Epithelial cell of proximal tubule (primary cell): ENCODE results near the gene ZNF606. TPM values are rescaled to one million over a fixed set of nuclear protein-coding genes. Genes with fewer than 3 reads are reported as not detected.

Experiments
- DNase-seq: peaks from one replicate; pipeline ENCODE4 v3.0.0-alpha.2; 2011; ENCODE audit warnings: low read depth
- H3K4me3 ChIP-seq: 2 replicates; pipeline ENCODE4 v1.5.1; 2011; ENCODE audit warnings: low read depth, mild to moderate bottlenecking, low read length
- total RNA-seq: library from RNA; depleted of rRNA; stranded (reverse); fragments of >200 nt; gene quantifications from 2 replicates; pipeline ENCODE4 v1.2.3, GENCODE V29; 2015
- TF ChIP-seq, protein P1 (sequence below): conservative IDR thresholded peaks from 2 replicates; pipeline ENCODE4 v1.5.1; 2012; ENCODE audit warnings: low read depth, mild to moderate bottlenecking, low read length

The ZNF606 gene
- total RNA-seq, 1 donor from 2014 or later, result 23.6 TPM

DNA sequence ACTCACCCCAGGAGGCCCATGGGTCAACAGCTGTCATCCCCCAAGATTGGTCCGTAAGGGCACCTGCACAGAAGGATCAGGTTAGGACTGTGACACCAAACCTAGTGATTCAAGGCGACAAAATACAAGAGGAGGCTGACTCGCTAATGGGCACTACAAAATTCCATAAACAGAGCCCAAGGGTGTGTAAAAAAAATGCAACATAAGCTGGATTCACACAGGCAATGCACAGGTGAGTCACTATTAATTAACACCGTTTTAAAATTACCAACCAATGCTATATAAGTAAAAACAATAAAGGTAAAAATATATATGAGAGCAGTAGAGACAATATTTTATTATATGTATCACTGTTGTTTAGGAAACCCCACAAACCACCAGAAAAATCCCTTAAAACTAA, 1.9 kb downstream of the ZNF606 start:
- DNase-seq, result no peak
- TF ChIP-seq, protein P1, sequence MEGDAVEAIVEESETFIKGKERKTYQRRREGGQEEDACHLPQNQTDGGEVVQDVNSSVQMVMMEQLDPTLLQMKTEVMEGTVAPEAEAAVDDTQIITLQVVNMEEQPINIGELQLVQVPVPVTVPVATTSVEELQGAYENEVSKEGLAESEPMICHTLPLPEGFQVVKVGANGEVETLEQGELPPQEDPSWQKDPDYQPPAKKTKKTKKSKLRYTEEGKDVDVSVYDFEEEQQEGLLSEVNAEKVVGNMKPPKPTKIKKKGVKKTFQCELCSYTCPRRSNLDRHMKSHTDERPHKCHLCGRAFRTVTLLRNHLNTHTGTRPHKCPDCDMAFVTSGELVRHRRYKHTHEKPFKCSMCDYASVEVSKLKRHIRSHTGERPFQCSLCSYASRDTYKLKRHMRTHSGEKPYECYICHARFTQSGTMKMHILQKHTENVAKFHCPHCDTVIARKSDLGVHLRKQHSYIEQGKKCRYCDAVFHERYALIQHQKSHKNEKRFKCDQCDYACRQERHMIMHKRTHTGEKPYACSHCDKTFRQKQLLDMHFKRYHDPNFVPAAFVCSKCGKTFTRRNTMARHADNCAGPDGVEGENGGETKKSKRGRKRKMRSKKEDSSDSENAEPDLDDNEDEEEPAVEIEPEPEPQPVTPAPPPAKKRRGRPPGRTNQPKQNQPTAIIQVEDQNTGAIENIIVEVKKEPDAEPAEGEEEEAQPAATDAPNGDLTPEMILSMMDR, result no peak
- no peak overlapping the region for H3K4me3 ChIP-seq

DNA sequence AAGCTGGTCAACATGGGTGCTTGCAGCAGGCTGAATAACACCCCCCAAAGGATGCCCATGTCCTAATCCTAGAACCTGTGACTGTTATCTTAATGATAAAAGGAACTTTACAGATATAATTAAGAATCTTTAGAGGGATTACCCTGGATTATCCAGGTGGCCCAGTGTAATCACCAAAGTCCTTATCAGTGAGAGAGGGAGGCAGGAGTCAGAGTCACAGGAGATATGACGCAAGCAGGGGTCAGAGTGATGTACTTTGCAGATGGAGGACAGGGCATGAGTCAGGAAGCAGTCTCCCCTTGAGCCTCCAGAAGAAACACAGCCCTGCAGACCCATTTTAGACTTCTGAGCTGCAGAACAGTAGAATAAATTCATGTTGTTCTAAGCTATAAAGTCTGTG, 9.8 kb downstream of the ZNF606 start:
- DNase-seq, result no peak
- TF ChIP-seq, protein P1, result no peak
- H3K4me3 ChIP-seq, result no peak overlapping the region

DNA sequence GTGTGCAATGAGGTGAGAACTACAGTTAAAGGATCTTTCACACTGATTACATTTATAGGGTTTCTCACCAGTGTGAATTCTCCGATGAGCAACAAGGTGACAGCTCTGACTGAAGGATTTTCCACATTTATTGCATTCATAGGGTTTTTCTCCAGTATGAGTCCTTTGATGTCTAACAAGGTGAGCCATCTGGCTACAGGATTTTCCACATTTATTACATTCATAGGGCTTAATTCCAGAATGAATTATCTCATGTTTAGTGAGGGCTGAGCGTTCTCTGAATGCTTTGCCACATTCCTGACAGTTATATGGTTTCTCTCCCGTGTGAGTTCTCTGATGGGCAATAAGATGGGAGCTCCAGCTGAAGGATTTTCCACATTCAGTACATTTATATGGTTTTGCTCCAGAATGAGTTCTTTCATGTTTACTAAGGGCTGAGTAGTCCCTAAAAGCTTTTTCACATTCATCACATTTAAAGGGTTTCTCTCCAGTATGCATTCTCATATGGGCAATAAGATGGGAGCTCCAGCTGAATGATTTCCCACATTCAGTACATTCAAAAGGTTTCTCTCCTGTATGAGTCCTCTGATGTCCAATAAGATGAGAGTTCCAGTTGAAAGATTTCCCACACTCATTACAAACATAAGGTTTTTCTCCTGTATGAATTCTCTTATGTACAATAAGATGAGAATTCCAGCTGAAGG, 23.9 kb downstream of the ZNF606 start:
- no peak overlapping the region for H3K4me3 ChIP-seq
- TF ChIP-seq, protein P1, result no peak
- no peak for DNase-seq

DNA sequence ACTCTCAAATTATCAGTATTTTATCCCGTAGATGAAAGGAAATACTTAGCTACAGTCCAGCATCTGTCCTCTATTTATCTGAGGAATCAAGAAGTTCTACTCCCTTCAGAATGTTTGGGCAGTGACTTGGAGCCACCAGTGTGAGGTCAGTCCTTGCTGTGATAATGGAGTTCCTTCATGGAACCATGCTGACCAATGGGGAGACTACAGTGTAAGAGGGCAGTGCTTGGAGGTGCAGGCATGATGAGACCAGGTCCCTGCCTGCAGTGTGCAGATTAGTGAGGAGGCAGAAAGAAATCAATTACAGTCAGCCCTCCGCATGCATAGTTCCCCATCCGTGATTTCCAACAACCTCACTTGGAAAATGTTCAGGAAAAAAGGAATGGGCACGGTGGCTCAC, 28.2 kb downstream of the ZNF606 start, which contains the start of gene C19orf18:
Gene C19orf18 (minus strand): TSS at position 101 of the 400 bp plus-strand sequence. CDS start 102 bp downstream, outside the sequence.
- no peak for DNase-seq
- TF ChIP-seq, protein P1, result no peak
- no peak within 1 kb of the TSS for H3K4me3 ChIP-seq

DNA sequence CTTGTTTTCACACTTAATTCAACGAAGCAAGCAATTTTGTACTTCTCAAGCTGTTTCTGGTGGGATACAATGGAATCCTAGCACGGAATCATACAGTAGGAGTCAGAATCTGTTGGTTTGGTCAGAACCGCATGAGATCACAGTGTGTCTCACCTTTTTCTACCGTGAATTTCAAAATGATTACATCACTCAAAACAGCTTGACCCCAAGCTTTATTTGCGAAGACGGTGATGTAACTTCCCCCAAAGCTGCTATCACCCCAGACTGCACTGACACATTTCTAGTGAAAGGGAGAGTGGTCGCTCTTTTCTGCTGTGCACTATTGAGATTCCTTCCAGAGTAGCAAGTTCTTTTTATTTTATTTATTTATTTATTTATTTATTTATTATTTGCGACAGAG, 37.9 kb downstream of the ZNF606 start:
- DNase-seq, result no peak
- no peak overlapping the region for H3K4me3 ChIP-seq

DNA sequence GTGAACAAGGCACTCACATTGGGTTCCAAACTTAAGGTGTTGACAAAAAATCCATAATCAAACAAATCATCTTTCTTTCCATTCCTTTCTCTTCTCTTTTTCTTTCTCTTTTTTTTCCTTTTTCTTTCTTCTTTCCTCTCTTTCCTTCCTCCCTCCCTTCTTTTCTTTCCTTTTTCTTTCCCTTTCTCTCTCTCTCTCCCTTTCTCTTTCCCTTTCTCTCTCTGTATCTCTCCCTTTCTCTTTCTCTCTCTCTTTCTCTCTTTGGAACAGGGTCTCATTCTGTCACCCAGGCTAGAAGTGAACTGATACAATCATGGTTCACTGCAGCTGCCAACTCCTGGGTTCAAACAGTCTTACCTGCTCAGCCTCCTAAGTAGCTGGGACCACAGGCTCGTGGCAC, 40.8 kb downstream of the ZNF606 start:
- no peak for DNase-seq
- TF ChIP-seq, protein P1, result no peak
- H3K4me3 ChIP-seq, result no peak overlapping the region

More for the DNA sequence above, 37.9 kb downstream of the ZNF606 start:
- TF ChIP-seq, protein P1, result no peak

DNA sequence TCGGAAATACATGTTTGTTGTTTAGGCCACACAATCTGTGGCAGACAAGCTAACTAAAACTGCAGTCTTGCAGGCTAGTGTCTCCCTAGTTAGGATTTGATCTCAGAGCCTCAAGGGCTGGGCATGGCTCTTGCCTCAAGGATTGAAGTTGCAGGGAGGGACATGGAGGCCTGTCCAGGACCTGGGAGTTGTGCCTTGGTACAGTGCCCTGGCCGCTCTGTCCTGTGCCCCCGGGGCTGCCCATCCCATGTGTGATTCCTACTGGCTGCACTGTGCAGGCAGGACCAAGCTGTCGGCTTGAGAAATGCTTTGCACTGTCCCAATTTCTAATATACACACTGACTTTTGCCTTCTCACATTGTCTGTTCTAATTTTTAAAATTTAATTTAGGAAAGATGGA, 47.6 kb downstream of the ZNF606 start:
- no peak for DNase-seq
- no peak overlapping the region for H3K4me3 ChIP-seq
- TF ChIP-seq, protein P1, result no peak
